Activated naive CD4-positive, alpha-beta T cell treated with anti-CD3 and anti-CD28 coated beads, Interleukin-2, amount 50 U/mL, for 72 hours (primary cell): Measurements from ENCODE around the gene NUDT15. TPM values are rescaled to one million over a fixed set of nuclear protein-coding genes. Genes with fewer than 3 reads are reported as not detected.

Experiments
- ATAC-seq, 2 donors: fragments of 150-1000 bp; cut with Tn5 transposase; 2 replicates each; pipeline ENCODE4 v1.10.0; 2021; ENCODE audit warnings: mild to moderate bottlenecking in 2 of 2, moderate library complexity in 2 of 2
- DNase-seq, 2 donors: peaks; one replicate each; pipeline ENCODE4 v3.0.0; 2021 to 2022; ENCODE audit warnings: low spot score in 2 of 2
- H3K27ac Mint-ChIP-seq, 2 donors: one replicate each; pipeline ENCODE4 v1.8.0; 2022; ENCODE audit warnings: mild to moderate bottlenecking in 2 of 2, mixed read lengths in 2 of 2
- H3K36me3 Mint-ChIP-seq, 2 donors: one replicate each; pipeline ENCODE4 v1.8.0; 2022; ENCODE audit warnings: mixed read lengths in 2 of 2
- H3K9me3 Mint-ChIP-seq, 2 donors: one replicate each; pipeline ENCODE4 v1.8.0; 2022; ENCODE audit warnings: mixed read lengths in 2 of 2
- total RNA-seq, 2 donors: library from RNA; stranded (reverse); gene quantifications; one replicate each; pipeline ENCODE4 v1.2.3, GENCODE V29; 2022

NUDT15 gene
- total RNA-seq, 2 donors from 2014 or later: 17.2 to 41.8 TPM

GRCh38 chr13:48072304-48072703 lies 34.8 kb downstream of the NUDT15 start:
- H3K9me3 Mint-ChIP-seq: peaks cover 17 to 21% of the 10 kb centered on the region in 2 donors
- H3K36me3 Mint-ChIP-seq: peaks cover 70 to 85% of the 10 kb centered on the region in 2 donors
- peak overlapping the region; percentile 82 to 88 for H3K27ac Mint-ChIP-seq
- ATAC-seq (peak in 1 of 2 donors; percentile 31), DNase-seq (no peak)

GRCh38 chr13:48072787-48073186 lies 35.3 kb downstream of the NUDT15 start:
- Mint-ChIP-seq H3K36me3 (peaks cover 65 to 80% of the 10 kb centered on the region in 2 donors), H3K27ac (peak overlapping the region; percentile 82 to 88), H3K9me3 (peaks cover 16 to 17% of the 10 kb centered on the region in 2 donors)
- ATAC-seq: no peak
- DNase-seq: no peak

- Mint-ChIP-seq H3K27ac (peak overlapping the region in 1 of 2 donors; percentile 88), H3K36me3 (peaks cover 57 to 68% of the 10 kb centered on the region in 2 donors), H3K9me3 (peaks cover 11 to 12% of the 10 kb centered on the region in 2 donors)
- no peak for ATAC-seq
- no peak for DNase-seq
Measured at GRCh38 chr13:48074006-48074405, 36.5 kb downstream of the NUDT15 start.

GRCh38 chr13:48078251-48078656 lies 40.7 kb downstream of the NUDT15 start:
- peak; percentile 69 to 96 for ATAC-seq
- no peaks in the 10 kb centered on the region for H3K9me3 Mint-ChIP-seq
- H3K36me3 Mint-ChIP-seq: peaks cover 26 to 28% of the 10 kb centered on the region in 2 donors
- H3K27ac Mint-ChIP-seq: peak overlapping the region in 1 of 2 donors; percentile 30
- peak in 1 of 2 donors; percentile 60 for DNase-seq

- Mint-ChIP-seq H3K27ac (no peak overlapping the region), H3K36me3 (peaks cover 10% of the 10 kb centered on the region in 2 donors), H3K9me3 (no peaks in the 10 kb centered on the region)
- ATAC-seq: no peak
- DNase-seq: no peak
Measured at GRCh38 chr13:48081739-48082138, 44.2 kb downstream of the NUDT15 start.

- Mint-ChIP-seq H3K27ac (no peak overlapping the region), H3K9me3 (no peaks in the 10 kb centered on the region), H3K36me3 (peaks cover 5 to 6% of the 10 kb centered on the region in 2 donors)
- ATAC-seq (no peak), DNase-seq (no peak)
Measured at GRCh38 chr13:48086272-48086671, 48.7 kb downstream of the NUDT15 start.

- DNase-seq: no peak
- Mint-ChIP-seq H3K27ac (peak overlapping the region; percentile 99 to 100), H3K9me3 (peaks cover 4% of the 10 kb centered on the region in 2 donors), H3K36me3 (peaks cover 15 to 16% of the 10 kb centered on the region in 2 donors)
- no peak for ATAC-seq
Measured at GRCh38 chr13:48093588-48093987, 56.1 kb downstream of the NUDT15 start.

GRCh38 chr13:48094404-48094780 lies 56.9 kb downstream of the NUDT15 start:
- Mint-ChIP-seq H3K27ac (peak overlapping the region; percentile 99 to 100), H3K36me3 (peaks cover 15 to 16% of the 10 kb centered on the region in 2 donors), H3K9me3 (peaks cover 4% of the 10 kb centered on the region in 2 donors)
- DNase-seq (no peak), ATAC-seq (peak; percentile 5 to 6)

GRCh38 chr13:48094781-48095502 lies 57.4 kb downstream of the NUDT15 start, which contains the start of gene MED4:
Gene MED4 (minus strand): TSS chr13:48095104. CDS start chr13:48095078, 26 bp downstream.
- DNase-seq (peak; percentile 97 to 100), ATAC-seq (peak; percentile 98)
- Mint-ChIP-seq H3K27ac (peak within 1 kb of the TSS; percentile 99 to 100), H3K36me3 (peaks cover 15 to 16% of the 10 kb centered on the region in 2 donors), H3K9me3 (peaks cover 4% of the 10 kb centered on the region in 2 donors)

GRCh38 chr13:48096670-48097069 lies 59.1 kb downstream of the NUDT15 start:
- no peak for DNase-seq
- Mint-ChIP-seq H3K27ac (no peak overlapping the region), H3K9me3 (peaks cover 4% of the 10 kb centered on the region in 2 donors), H3K36me3 (peaks cover 15 to 16% of the 10 kb centered on the region in 2 donors)
- ATAC-seq: no peak

Other genes starting within 250 kb of the NUDT15 start
- gene SUCLA2, start 36.5 kb upstream of the NUDT15 start, total RNA-seq: 10 to 100 TPM; 50.3 to 61.5 TPM
- gene MED4, start 57.4 kb downstream of the NUDT15 start, total RNA-seq: 10 to 100 TPM; 51.5 to 70.4 TPM
- 100 to 1,000 TPM in 1 of 2 donors, 10 to 100 TPM in 1; 72.8 to 146 TPM for gene ITM2B, start 195.5 kb downstream of the NUDT15 start, total RNA-seq